PC-3 (cell line): ENCODE data around the gene VIPR2.

Source experiments
- EZH2 ChIP-seq: fragments of 300-600 bp; sonication (generic); IDR thresholded peaks from one replicate; pipeline ENCODE4 v1.6.1; 2017; ENCODE audit warnings: antibody characterized with exemption, mild to moderate bottlenecking, low read length; ENCODE audit not compliant: unreplicated experiment
- TF ChIP-seq, protein P1 (sequence below): fragments of 300-600 bp; sonication (generic); conservative IDR thresholded peaks from 2 replicates; pipeline ENCODE4 v1.5.1; 2017; ENCODE audit warnings: antibody characterized with exemption, low read depth, mild to moderate bottlenecking, low read length

DNA sequence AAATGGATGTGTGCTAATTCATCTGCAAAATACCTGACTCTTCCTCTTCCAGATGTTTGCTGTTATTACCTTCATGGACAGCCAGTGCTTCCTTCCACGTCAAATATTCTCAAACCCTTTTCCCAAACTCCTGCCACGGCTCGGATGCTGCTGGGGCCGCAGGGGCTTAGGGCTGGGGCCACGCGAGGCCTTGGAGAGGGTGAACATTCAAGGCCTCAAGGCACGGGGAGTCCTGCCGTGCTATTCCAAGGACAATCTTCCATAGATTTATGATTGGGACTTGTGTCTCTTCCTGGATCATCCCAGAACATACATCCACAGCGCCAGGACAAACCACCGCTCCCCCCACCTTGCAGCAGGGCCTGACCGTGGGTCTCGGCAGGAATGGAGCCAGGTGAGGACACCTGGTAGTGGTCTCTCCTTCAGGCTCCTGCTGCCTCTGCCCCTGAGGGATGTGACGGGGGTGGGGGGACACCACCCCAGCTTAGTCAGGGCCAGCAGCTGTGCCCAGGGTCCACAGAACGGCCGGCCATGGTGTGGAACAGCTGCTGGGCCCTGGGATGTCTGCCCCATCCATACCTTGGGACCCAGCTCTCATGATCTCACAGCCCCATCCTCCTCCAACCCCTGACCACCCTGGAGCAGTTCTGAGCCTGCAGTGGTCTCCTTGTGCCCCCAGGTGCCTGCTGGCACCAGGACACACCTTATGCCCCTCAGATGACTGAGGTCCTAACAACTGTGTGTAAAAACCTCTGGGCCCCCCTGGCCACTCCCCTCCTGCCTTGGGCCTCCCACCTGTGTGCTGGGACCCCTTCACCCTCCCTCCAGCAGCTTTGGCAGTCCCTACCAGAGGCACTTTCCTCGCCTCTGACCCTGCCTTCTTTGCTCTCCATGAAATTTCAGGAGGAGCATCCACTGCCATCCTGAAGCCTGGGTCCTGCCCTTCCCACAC lies 16.7 kb downstream of the VIPR2 start:
- TF ChIP-seq, protein P1, sequence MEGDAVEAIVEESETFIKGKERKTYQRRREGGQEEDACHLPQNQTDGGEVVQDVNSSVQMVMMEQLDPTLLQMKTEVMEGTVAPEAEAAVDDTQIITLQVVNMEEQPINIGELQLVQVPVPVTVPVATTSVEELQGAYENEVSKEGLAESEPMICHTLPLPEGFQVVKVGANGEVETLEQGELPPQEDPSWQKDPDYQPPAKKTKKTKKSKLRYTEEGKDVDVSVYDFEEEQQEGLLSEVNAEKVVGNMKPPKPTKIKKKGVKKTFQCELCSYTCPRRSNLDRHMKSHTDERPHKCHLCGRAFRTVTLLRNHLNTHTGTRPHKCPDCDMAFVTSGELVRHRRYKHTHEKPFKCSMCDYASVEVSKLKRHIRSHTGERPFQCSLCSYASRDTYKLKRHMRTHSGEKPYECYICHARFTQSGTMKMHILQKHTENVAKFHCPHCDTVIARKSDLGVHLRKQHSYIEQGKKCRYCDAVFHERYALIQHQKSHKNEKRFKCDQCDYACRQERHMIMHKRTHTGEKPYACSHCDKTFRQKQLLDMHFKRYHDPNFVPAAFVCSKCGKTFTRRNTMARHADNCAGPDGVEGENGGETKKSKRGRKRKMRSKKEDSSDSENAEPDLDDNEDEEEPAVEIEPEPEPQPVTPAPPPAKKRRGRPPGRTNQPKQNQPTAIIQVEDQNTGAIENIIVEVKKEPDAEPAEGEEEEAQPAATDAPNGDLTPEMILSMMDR, result no peak
- no peak for TF ChIP-seq EZH2
